Activated CD4-positive, alpha-beta T cell treated with anti-CD3 and anti-CD28 coated beads, Interleukin-2, amount 50 U/mL, for 1 hour (primary cell): ENCODE data around the gene TOP2A.
"Not testable (repeated sequence)": the region's sequence is repeated elsewhere in the genome, so short reads cannot be mapped to it uniquely, and the experiment has no call there.

Experiments used
- DNase-seq: peaks from one replicate; pipeline ENCODE4 v3.0.0-alpha.2; 2020

The TOP2A gene

GRCh38 chr17:40431231-40431602 lies 13.5 kb upstream of the TOP2A start:
- DNase-seq, result no peak

- no peak for DNase-seq
These were observed 12.9 kb upstream of the TOP2A start for GRCh38 chr17:40430272-40431230.

- DNase-seq, result no peak
These were observed 9.4 kb upstream of the TOP2A start for GRCh38 chr17:40427002-40427491.

- no peak for DNase-seq
These were observed 8.0 kb upstream of the TOP2A start for GRCh38 chr17:40425741-40426140.

- no peak for DNase-seq
These were observed 5.4 kb upstream of the TOP2A start for GRCh38 chr17:40422990-40423633.

- no peak for DNase-seq
These were observed 2.0 kb upstream of the TOP2A start for GRCh38 chr17:40419559-40420331.

- DNase-seq, result no peak
These were observed 671 bp upstream of the TOP2A start for GRCh38 chr17:40418428-40418706.

GRCh38 chr17:40417258-40417608 lies 463 bp downstream of the TOP2A start:
- no peak for DNase-seq

GRCh38 chr17:40416671-40417070 lies 1.0 kb downstream of the TOP2A start:
- no peak for DNase-seq

- no peak for DNase-seq
These were observed 2.3 kb downstream of the TOP2A start for GRCh38 chr17:40415390-40415789.

GRCh38 chr17:40414312-40414711 lies 3.4 kb downstream of the TOP2A start:
- not testable (repeated sequence) for DNase-seq

GRCh38 chr17:40412880-40413279 lies 4.8 kb downstream of the TOP2A start:
- no peak for DNase-seq

GRCh38 chr17:40411821-40412220 lies 5.9 kb downstream of the TOP2A start:
- no peak for DNase-seq

GRCh38 chr17:40410082-40410481 lies 7.6 kb downstream of the TOP2A start:
- no peak for DNase-seq

GRCh38 chr17:40409540-40409939 lies 8.2 kb downstream of the TOP2A start:
- not testable (repeated sequence) for DNase-seq

- DNase-seq, result no peak
These were observed 10.2 kb downstream of the TOP2A start for GRCh38 chr17:40407460-40407859.

- no peak for DNase-seq
These were observed 13.7 kb downstream of the TOP2A start for GRCh38 chr17:40404003-40404402.

- no peak for DNase-seq
These were observed 15.0 kb downstream of the TOP2A start for GRCh38 chr17:40402668-40403067.

- DNase-seq, result no peak
These were observed 18.5 kb downstream of the TOP2A start for GRCh38 chr17:40399185-40399584.

- DNase-seq, result not testable (repeated sequence)
These were observed 31.1 kb downstream of the TOP2A start for GRCh38 chr17:40386555-40386954.

GRCh38 chr17:40382251-40382650 lies 35.4 kb downstream of the TOP2A start:
- DNase-seq, result no peak

GRCh38 chr17:40378966-40379365 lies 38.7 kb downstream of the TOP2A start:
- DNase-seq, result no peak

GRCh38 chr17:40377832-40378231 lies 39.9 kb downstream of the TOP2A start:
- no peak for DNase-seq

- DNase-seq, result not testable (repeated sequence)
These were observed 41.2 kb downstream of the TOP2A start for GRCh38 chr17:40376541-40376940.
